Testis (tissue), 2 donors: ENCODE data around the gene C6orf132.

Source experiments
- POLR2A ChIP-seq: fragments of 450-650 bp; IDR thresholded peaks from one replicate; pipeline ENCODE4 v1.6.1; 2017; ENCODE audit warnings: antibody characterized with exemption, mild to moderate bottlenecking, moderate library complexity
- TF ChIP-seq, protein P1 (sequence below), 3 experiments: fragments of 450-650 bp in 2 of 3; fragments of 200-600 bp in 1 of 3; sonication (generic) in 1 of 3; IDR thresholded peaks; one replicate each; pipeline ENCODE4 v1.5.1; 2016 to 2019; ENCODE audit warnings: antibody characterized with exemption in 3 of 3, mild to moderate bottlenecking in 2 of 3, moderate library complexity in 1 of 3

DNA sequence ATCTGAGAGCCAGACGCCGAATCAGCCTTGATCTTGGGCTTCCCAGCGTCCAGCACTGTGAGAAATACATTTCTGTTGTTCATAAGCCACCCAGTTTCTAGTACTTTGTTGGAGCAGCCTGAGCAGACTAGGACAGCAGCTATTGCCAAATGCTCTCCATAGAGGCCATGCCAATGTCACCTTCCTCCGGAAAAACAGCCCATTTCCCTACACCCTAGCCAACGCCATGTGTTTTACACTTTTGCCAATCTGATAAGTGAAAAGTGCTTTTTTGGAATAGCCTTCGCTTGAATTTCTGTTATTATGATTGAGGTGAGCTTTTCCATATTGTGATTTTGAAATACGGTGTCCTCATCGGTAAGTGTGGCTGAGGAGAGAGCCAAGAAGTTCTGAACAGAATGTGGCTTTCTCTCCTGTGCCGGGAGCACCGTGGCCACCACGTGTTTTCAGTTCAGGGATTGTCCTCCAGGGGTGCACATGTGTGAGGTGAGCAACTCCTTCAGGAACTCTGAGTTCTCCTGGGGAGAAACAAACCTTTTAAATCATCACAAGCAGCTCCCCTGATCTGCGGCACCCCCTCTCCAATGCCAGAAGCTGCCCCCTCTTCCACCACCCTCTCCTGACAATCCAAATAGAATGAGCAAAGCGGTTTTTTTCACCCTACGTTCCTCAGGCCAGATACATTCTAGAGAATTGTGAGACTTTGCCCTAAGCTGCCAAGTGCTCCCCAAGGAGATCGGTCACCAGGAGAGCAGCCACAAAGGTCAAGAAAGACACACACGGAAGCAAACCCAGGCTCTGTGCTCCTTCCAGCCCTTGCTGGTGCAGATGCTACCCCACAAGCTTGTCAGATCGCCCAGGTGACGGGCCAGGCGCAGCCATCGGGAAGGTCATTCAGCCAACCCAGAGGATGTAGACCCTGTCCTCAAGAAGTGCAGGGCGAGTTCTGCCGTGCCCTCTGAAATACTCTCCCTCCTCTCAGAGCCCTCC, 56.1 kb downstream of the C6orf132 start:
- TF ChIP-seq, protein P1, sequence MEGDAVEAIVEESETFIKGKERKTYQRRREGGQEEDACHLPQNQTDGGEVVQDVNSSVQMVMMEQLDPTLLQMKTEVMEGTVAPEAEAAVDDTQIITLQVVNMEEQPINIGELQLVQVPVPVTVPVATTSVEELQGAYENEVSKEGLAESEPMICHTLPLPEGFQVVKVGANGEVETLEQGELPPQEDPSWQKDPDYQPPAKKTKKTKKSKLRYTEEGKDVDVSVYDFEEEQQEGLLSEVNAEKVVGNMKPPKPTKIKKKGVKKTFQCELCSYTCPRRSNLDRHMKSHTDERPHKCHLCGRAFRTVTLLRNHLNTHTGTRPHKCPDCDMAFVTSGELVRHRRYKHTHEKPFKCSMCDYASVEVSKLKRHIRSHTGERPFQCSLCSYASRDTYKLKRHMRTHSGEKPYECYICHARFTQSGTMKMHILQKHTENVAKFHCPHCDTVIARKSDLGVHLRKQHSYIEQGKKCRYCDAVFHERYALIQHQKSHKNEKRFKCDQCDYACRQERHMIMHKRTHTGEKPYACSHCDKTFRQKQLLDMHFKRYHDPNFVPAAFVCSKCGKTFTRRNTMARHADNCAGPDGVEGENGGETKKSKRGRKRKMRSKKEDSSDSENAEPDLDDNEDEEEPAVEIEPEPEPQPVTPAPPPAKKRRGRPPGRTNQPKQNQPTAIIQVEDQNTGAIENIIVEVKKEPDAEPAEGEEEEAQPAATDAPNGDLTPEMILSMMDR (IDR thresholded peaks at IDR 0.05) = peak in 2 of 3 experiments; percentile 22 to 31
- TF ChIP-seq POLR2A = no peak
